ENCODE data around the gene TANC1.

- TF ChIP-seq MAX (IDR thresholded peaks at IDR 0.05; ENCODE audit: insufficient read depth, insufficient read length) (no peak), POLR2AphosphoS5 (IDR thresholded peaks at IDR 0.05; ENCODE audit: insufficient read depth, low read depth, low read length) (no peak), CTCF (IDR thresholded peaks at IDR 0.05; ENCODE audit: extremely low read depth in 1 of 2, insufficient read depth in 1 of 2, low read depth in 1 of 2, low read length in 2 of 2) (no peak), POLR2A (IDR thresholded peaks at IDR 0.05; ENCODE audit: low read depth, low read length) (no peak), EZH2 (IDR thresholded peaks at IDR 0.05; ENCODE audit: borderline replicate concordance, low read depth, low read length, severe bottlenecking) (no peak), GATA2 (IDR thresholded peaks at IDR 0.05; ENCODE audit: insufficient read depth, insufficient read length, low read depth, low read length) (no peak), JUN (IDR thresholded peaks at IDR 0.05; ENCODE audit: borderline replicate concordance, insufficient read depth, insufficient read length, low read depth) (no peak), MYC (IDR thresholded peaks at IDR 0.05; ENCODE audit: low read depth, low read length) (no peak)
These were observed 82.7 kb downstream of the TANC1 start for GRCh38 chr2:159051133-159051532.
